Right lobe of liver (tissue), 6 donors: ENCODE measurements around the gene RIBC2. TPM values are rescaled to one million over a fixed set of nuclear protein-coding genes. Genes with fewer than 3 reads are reported as not detected.
"Not testable (repeated sequence)": the region's sequence is repeated elsewhere in the genome, so short reads cannot be mapped to it uniquely, and the experiment has no call there.

Experiments
- ATAC-seq, 4 donors: fragments of 200-7000 bp; cut with Tn5 transposase; one replicate each; pipeline ENCODE4 v1.9.1; 2020; ENCODE audit warnings: mild to moderate bottlenecking in 4 of 4, moderate library complexity in 4 of 4
- DNase-seq, 3 donors: peaks; one replicate each; pipeline ENCODE4 v3.0.0-alpha.2; 2020
- H3K27ac ChIP-seq, 3 donors: fragments of 200-600 bp; one replicate each; pipeline ENCODE4 v1.8.0; 2022
- H3K27me3 ChIP-seq, 2 donors: fragments of 200-600 bp; one replicate each; pipeline ENCODE4 v1.8.0; 2022
- H3K36me3 ChIP-seq, 4 donors: fragments of 200-600 bp; sonication (generic) in 1 of 4; one replicate each; pipeline versions ENCODE4 v1.5.1 to v1.8.0; 2017 to 2022; ENCODE audit warnings: control low read depth in 1 of 4
- H3K4me1 ChIP-seq, 4 donors: fragments of 200-600 bp; sonication (generic) in 1 of 4; one replicate each; pipeline versions ENCODE4 v1.5.1 to v1.8.0; 2017 to 2022; ENCODE audit warnings: control low read depth in 1 of 4
- H3K4me3 ChIP-seq, 3 donors: fragments of 200-600 bp; one replicate each; pipeline ENCODE4 v1.8.0; 2022
- H3K9me3 ChIP-seq, 4 donors: fragments of 200-600 bp; sonication (generic) in 1 of 4; one replicate each; pipeline versions ENCODE4 v1.5.1 to v1.8.0; 2017 to 2022; ENCODE audit warnings: control low read depth in 1 of 4
- CTCF ChIP-seq, 4 donors: fragments of 200-600 bp in 3 of 4; fragments of 450-650 bp in 1 of 4; IDR thresholded peaks; one replicate each; pipeline versions ENCODE4 v1.5.1 to v1.8.0; 2016 to 2022; ENCODE audit warnings: antibody characterized with exemption in 4 of 4, mild to moderate bottlenecking in 2 of 4
- POLR2A ChIP-seq: fragments of 450-650 bp; IDR thresholded peaks from one replicate; pipeline ENCODE4 v1.6.1; 2017; ENCODE audit warnings: antibody characterized with exemption, mild to moderate bottlenecking
- WGBS: methylation state at CpG from one replicate; pipeline ENCODE4 v1.1.6; 2018; ENCODE audit warnings: low coverage, low lambda C conversion rate; ENCODE audit not compliant: insufficient coverage; ENCODE audit errors: missing lambda C conversion rate; 5-methylcytosine and 5-hydroxymethylcytosine counted together
- intact Hi-C, 2 donors: fragments of 100-400 bp; cut with DNase I; formaldehyde crosslinking; loops; one replicate each; pipeline versions ENCODE4 v1.11.2 to v1.14.1; 2022
- long read RNA-seq: library from polyadenylated mRNA; unstranded; transcript quantifications from one replicate; pipeline ENCODE4 v2.0.0, GENCODE V29; 2019
- total RNA-seq, 6 experiments: library from RNA; depleted of rRNA in 2 of 6; stranded (reverse); fragments of >200 nt in 2 of 6; fragmentation: NEBNext Ultra II Directional in 3 of 6; extraction: Animal tissue kit (Norgen Biotek cat#: 25700) in 3 of 6; gene quantifications; one replicate each; pipeline versions ENCODE4 v1.1.0 to v1.2.4, GENCODE V29; 2016 to 2023
- donor health status: DM: no; HTN: yes; CAD: no.
- donor health status: DM: no; HTN: no; CAD: no.
- donor health status: DM: no; HTN: no; CAD: no.
- donor health status: DM: no; HTN: yes; CAD: no.
- donor health status: DM: no; HTN: yes; CAD: no.

RIBC2 gene
- total RNA-seq: under 1 TPM in 2 of 6 experiments, not detected in 4; 0.18 to 0.87 TPM
- long read RNA-seq: 0 reads

GRCh38 chr22:45413368-45414211 lies at the start of gene RIBC2, which contains the start of gene SMC1B:
Gene RIBC2, plus strand, starts transcription at chr22:45413693. Its CDS starts 194 bp downstream, at chr22:45413887.
Gene SMC1B, minus strand, starts transcription at chr22:45413599. Its CDS starts 32 bp downstream, at chr22:45413567.
- intact Hi-C loops: no loop called here
- no peak for TF ChIP-seq CTCF (IDR thresholded peaks at IDR 0.05)
- no peak for TF ChIP-seq POLR2A
- H3K4me3 ChIP-seq: peak within 1 kb of the TSS; percentile 22 to 58 (median 29)
- H3K27ac ChIP-seq: no peak within 1 kb of the TSS
- H3K4me1 ChIP-seq: peaks cover 0 to 11% (median 0%) of the 10 kb centered on the region in 4 donors
- no peaks in the 10 kb centered on the region for H3K36me3 ChIP-seq
- ATAC-seq (peak; percentile 78 to 98 (median 94)), DNase-seq (peak; percentile 71 to 86 (median 80))
- no peaks in the 10 kb centered on the region for H3K9me3 ChIP-seq
- H3K27me3 ChIP-seq: peaks cover 0 to 8% of the 10 kb centered on the region in 2 donors
- WGBS: under 1% methylated on average over 25 of the region's 68 CpGs

GRCh38 chr22:45366713-45367112 lies 46.8 kb upstream of the RIBC2 start:
- Histone ChIP-seq H3K27ac (no peak overlapping the region), H3K27me3 (no peaks in the 10 kb centered on the region), H3K36me3 (no peaks in the 10 kb centered on the region), H3K4me3 (no peak overlapping the region), H3K9me3 (peaks cover 0 to 4% (median 0%) of the 10 kb centered on the region in 4 donors), H3K4me1 (no peaks in the 10 kb centered on the region)
- TF ChIP-seq POLR2A (no peak), CTCF (IDR thresholded peaks at IDR 0.05) (no peak)
- intact Hi-C loops: loop anchor here in 1 of 2 donors (2.0 kb wide), 1 partner anchor 20 kb away; no protein-coding TSS in a partner anchor
- ATAC-seq: no peak
- DNase-seq: no peak
- WGBS: 70% methylated on average over 2 of the region's 3 CpGs

- ATAC-seq, H3K9me3 ChIP-seq, H3K4me3 ChIP-seq, DNase-seq, H3K36me3 ChIP-seq, intact Hi-C loops, H3K27ac ChIP-seq, H3K27me3 ChIP-seq, H3K4me1 ChIP-seq: not testable (repeated sequence)
- WGBS: 87% methylated on average over 3 of the region's 3 CpGs
Observed at GRCh38 chr22:45373592-45373991, 39.9 kb upstream of the RIBC2 start.

GRCh38 chr22:45376009-45376408 lies 37.5 kb upstream of the RIBC2 start:
- no peak for ATAC-seq
- intact Hi-C loops: no loop called here

More at GRCh38 chr22:45376009-45376408, 37.5 kb upstream of the RIBC2 start:
- Histone ChIP-seq H3K27ac (no peak overlapping the region), H3K36me3 (no peaks in the 10 kb centered on the region), H3K27me3 (no peaks in the 10 kb centered on the region), H3K4me1 (no peaks in the 10 kb centered on the region), H3K4me3 (no peak overlapping the region), H3K9me3 (no peaks in the 10 kb centered on the region)
- TF ChIP-seq POLR2A (no peak), CTCF (IDR thresholded peaks at IDR 0.05) (no peak)
- WGBS: 97% methylated on average over 3 of the region's 3 CpGs
- DNase-seq: no peak
